Raji (cell line): Measurements from ENCODE around the gene PAMR1.

Experiments used
- POLR2A ChIP-seq: IDR thresholded peaks from 2 replicates; pipeline ENCODE4 v1.6.1; 2011; ENCODE audit warnings: low read depth, low read length, control low read depth; ENCODE audit not compliant: insufficient read depth

PAMR1 gene

GRCh38 chr11:35525501-35526175 lies at the start of gene PAMR1:
Gene PAMR1 (minus strand): TSS chr11:35525616. CDS start chr11:35525585, 31 bp downstream.
- no peak for TF ChIP-seq POLR2A

DNA sequence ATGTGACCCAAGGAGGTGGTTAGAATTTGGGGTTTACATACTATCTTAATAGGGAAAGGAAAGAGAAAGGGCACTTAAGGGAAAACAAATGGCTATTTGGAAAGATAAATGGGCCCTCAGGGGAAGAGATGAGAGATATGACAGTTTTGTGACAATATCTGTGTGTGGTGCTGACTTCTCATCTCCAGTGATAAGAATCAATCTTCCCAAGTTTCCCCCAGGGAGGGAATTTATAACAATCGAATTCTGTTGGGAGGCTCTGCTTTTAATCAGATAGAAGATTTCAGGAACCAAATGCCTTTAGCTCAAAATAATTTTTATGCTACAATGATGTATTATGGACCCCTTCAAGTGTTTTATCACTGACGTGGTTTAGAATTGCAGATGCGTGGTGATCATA lies 46.3 kb upstream of the PAMR1 start:
- TF ChIP-seq POLR2A: no peak

DNA sequence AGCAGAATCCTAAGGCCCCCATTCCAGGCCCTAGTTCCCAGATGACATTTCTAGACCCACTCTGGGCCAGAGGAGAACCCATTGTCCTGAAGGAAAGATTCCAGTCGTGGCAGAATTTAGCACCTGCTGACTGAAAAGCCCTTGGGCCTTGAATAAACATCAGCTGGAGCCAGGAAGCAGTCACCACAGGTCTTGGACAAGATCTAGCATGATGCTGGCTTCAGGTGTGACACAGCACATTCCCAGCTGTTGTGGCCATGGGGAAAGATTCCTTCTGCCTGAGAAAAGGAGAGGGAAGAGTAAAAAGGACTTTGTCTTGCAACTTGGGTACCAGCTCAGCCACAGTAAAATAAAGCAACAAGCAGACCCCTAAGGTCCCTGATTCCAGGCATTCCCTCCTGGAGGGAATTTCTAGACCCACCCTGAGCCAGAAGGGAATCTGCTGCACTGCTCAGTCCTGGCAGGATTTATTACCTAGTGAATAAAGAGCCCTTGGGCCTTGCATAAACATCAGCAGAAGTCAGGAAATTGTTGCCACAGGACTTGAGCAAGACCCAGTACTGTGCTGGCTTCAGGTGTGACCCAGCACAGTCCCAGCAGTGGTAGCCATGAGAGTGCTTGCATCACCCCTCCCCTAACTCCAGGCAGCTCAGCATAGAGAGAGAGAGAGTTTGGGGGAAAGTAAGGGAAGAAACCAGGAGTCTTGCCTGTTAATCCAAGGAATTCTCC lies 42.5 kb upstream of the PAMR1 start:
- TF ChIP-seq POLR2A: no peak

- no peak for TF ChIP-seq POLR2A
Observed at GRCh38 chr11:35566885-35567284, 41.5 kb upstream of the PAMR1 start.

DNA sequence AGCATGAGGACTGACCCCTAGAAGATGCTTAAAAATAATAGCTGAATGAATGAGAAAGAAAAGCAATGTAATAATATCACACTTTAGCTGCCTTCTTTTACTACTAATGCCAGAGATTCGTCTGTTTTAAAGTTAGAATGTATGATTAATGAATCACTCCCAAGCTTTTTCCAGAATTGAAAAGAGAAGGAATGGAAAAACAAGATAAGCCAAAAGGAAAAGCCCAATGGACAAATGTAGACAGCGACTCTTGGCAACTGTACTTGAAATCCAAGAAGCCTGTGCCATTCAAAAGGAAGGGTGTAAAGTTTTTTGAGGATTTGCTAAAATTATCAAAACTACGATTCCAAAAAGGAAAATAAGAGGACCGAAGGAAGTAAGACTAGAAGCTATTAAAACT lies 40.8 kb upstream of the PAMR1 start:
- no peak for TF ChIP-seq POLR2A

DNA sequence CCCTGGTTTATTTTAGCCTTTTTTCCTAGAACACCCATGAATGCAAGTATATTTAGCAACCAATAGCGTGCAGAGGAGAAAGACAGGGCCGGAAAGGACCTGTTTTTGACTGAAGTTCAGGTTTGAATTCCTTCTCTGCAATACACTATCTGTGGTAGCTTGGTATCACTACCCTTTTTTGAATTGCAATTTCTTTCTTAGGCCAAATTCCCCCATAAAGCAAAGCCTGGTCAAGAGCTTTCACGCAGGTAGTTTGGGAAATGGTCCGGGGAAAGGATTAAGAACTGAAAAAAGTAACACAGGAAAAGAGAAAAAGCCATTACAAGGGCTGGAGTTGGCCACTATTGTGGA lies 38.8 kb upstream of the PAMR1 start:
- TF ChIP-seq POLR2A: no peak

DNA sequence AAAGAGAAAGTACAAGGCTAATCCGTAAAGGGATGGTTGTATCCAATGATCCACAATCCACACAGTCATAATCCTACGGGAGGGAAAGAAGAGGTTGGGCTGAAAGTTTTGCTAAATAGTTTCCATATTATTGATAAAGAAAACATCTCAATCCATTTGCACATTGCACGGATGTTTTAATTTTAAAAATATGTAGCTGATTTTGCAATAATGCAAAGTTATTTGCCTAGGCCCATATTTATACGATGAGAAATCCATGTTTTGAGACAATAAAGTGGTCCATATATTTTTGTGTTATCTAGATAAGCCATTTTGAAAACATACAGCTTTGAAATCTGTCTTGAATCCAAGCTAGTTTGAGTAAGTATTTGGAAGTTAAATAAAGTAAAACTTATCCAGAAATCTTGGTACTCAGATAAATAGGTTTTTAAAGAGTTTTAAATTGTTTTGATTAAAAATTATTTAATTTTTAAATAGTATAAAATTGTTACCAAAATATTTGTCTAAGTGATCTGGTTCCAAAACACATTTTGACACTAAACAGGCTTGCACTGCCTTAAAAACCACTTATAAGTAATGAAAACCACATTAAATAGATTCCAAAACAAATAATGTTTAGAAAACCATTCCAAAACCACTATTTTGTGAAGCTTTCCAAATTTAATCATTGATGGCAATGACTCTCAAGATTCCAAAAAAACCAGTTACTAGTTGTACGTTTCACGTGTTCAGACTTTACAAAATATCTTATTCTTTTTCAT lies 38.2 kb upstream of the PAMR1 start:
- TF ChIP-seq POLR2A: no peak

DNA sequence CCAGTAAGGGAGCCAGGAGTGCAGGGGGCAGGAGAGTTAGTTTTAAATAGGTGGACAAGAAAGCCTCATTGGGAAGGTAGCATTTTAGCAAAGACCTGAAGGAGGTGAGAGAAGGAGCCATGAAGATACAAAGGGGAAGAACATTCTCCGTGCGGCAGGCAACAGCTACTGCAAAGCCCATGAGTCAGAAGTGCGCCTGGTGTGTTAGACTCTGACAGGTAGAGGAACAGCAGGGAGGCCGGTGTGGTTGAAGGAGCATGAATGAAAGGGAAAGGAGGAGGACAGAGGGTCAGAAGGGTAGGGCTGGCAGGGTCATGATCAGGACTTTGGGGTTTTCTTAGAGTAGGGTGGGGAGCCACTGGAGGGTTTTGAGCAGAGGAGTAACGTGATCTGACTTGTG lies 34.5 kb upstream of the PAMR1 start:
- TF ChIP-seq POLR2A: no peak

DNA sequence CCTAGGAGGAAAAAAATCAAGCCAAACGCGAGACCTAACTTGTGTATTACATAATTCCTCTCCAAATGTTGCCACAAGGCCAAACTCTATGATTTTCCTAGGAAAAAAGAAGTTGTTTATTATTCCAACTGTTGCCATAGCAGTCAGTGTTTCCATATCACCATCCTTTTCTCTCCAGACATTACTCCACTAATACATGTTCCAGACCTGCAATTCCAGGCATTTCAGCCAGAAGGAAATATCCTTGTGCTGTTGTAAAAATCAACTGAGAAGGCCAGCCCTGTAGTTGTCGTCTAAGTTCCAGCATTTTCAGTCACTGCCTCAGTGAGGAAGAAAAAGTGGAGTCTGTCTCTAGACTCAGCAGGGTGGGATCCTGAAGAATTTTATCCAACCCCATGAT lies 33.1 kb upstream of the PAMR1 start:
- no peak for TF ChIP-seq POLR2A

DNA sequence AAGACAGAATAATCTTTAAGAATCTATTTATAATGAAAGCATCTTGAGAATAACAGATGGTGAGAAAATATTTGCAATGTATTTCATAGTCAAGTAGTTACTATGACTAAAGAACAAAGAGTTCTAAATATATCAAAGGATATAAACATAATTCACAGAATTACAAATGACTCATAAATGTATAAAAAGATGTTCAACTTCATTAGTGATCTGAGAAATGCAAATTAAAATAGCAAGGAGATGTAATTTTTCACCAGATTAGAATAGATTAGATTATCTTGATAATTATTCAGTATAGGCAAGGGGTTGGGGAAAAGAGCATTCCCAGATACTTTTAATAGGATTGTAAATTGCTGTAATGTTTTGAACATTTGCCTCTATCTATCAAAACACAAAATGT lies 30.1 kb upstream of the PAMR1 start:
- TF ChIP-seq POLR2A: no peak

GRCh38 chr11:35554491-35555437 lies 29.3 kb upstream of the PAMR1 start:
- TF ChIP-seq POLR2A: no peak

GRCh38 chr11:35553831-35554230 lies 28.4 kb upstream of the PAMR1 start:
- TF ChIP-seq POLR2A: no peak

- no peak for TF ChIP-seq POLR2A
Observed at GRCh38 chr11:35553021-35553420, 27.6 kb upstream of the PAMR1 start.

GRCh38 chr11:35552616-35553015 lies 27.2 kb upstream of the PAMR1 start:
- TF ChIP-seq POLR2A: no peak
